22Rv1 (cell line): Measurements from ENCODE around the gene NIPBL.

ENCODE experiments used
- ZFX ChIP-seq: fragments of 450-650 bp; IDR thresholded peaks from 2 replicates; pipeline ENCODE4 v1.6.1; 2017; ENCODE audit warnings: antibody characterized with exemption, borderline replicate concordance
- TF ChIP-seq, protein P1 (sequence below): fragments of 450-650 bp; IDR thresholded peaks from 2 replicates; pipeline ENCODE4 v1.5.1; 2017; ENCODE audit warnings: mild to moderate bottlenecking

GRCh38 chr5:37071487-37071886, 194.9 kb downstream of the NIPBL start:
- TF ChIP-seq, protein P1, sequence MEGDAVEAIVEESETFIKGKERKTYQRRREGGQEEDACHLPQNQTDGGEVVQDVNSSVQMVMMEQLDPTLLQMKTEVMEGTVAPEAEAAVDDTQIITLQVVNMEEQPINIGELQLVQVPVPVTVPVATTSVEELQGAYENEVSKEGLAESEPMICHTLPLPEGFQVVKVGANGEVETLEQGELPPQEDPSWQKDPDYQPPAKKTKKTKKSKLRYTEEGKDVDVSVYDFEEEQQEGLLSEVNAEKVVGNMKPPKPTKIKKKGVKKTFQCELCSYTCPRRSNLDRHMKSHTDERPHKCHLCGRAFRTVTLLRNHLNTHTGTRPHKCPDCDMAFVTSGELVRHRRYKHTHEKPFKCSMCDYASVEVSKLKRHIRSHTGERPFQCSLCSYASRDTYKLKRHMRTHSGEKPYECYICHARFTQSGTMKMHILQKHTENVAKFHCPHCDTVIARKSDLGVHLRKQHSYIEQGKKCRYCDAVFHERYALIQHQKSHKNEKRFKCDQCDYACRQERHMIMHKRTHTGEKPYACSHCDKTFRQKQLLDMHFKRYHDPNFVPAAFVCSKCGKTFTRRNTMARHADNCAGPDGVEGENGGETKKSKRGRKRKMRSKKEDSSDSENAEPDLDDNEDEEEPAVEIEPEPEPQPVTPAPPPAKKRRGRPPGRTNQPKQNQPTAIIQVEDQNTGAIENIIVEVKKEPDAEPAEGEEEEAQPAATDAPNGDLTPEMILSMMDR: no peak
- no peak for TF ChIP-seq ZFX
